Endothelial cell of umbilical vein (primary cell): Measurements from ENCODE around the gene NQO1. TPM values are rescaled to one million over a fixed set of nuclear protein-coding genes. Genes with fewer than 3 reads are reported as not detected.

Source experiments
- BruUV-seq: library from RNA; stranded (reverse); fragments of 400-500 nt; replicated peaks from 2 replicates; lab custom pipeline; 2021; lab: Mats Ljungman, UMichigan
- CTCF ChIA-PET: fragments of 300-600, 350-600 bp; sonication (Branson Sonifier 250); formaldehyde crosslinking; loops from one replicate; lab custom pipeline; 2021; ENCODE audit warnings: antibody characterized with exemption, inconsistent platforms; lab: Charles Lee
- POLR2A ChIA-PET: fragments of 300-600, 350-600 bp; sonication (Branson Sonifier 250); formaldehyde crosslinking; loops from one replicate; lab custom pipeline; 2021; ENCODE audit warnings: antibody characterized with exemption, inconsistent platforms; lab: Charles Lee
- DNase-seq: peaks from one replicate; pipeline ENCODE4 v3.0.0-alpha.2; 2011; ENCODE audit warnings: low read depth, low spot score
- FAIRE-seq: peaks from 2 replicates; lab custom pipeline; 2011; peaks lifted over from hg19 to GRCh38; lab: Jason Lieb, UNC
- H2AFZ ChIP-seq: 2 replicates; pipeline ENCODE4 v1.6.0; 2012; ENCODE audit warnings: low read depth, low read length, control low read depth, inconsistent platforms
- H3K27ac ChIP-seq: 2 replicates; pipeline ENCODE4 v1.5.1; 2011; ENCODE audit warnings: low read depth, mild to moderate bottlenecking, control low read depth, low read length, moderate library complexity; ENCODE audit not compliant: insufficient read depth
- H3K27me3 ChIP-seq, 2 experiments: 2 replicates each; pipeline versions ENCODE4 v1.6.0 to v1.6.1; 2011; ENCODE audit warnings: low read length in 2 of 2, mixed read lengths in 1 of 2; ENCODE audit not compliant: control insufficient read depth in 2 of 2, insufficient read depth in 2 of 2
- H3K36me3 ChIP-seq, 2 experiments: 2 replicates in 1 of 2; 3 replicates in 1 of 2; pipeline ENCODE4 v1.5.1; 2011; ENCODE audit warnings: low read length in 2 of 2, mild to moderate bottlenecking in 1 of 2, moderate library complexity in 1 of 2; ENCODE audit not compliant: control insufficient read depth in 2 of 2, insufficient read depth in 2 of 2; ENCODE audit errors: extremely low read depth in 1 of 2
- H3K4me1 ChIP-seq: 3 replicates; pipeline ENCODE4 v1.5.1; 2011; ENCODE audit warnings: mild to moderate bottlenecking, low read length; ENCODE audit not compliant: control insufficient read depth, insufficient read depth; ENCODE audit errors: extremely low read depth
- H3K4me2 ChIP-seq: 2 replicates; pipeline ENCODE4 v1.6.1; 2011; ENCODE audit warnings: low read length, control low read depth, mixed read lengths; ENCODE audit not compliant: insufficient read depth
- H3K4me3 ChIP-seq, 3 experiments: fragments of 200-600 bp in 1 of 3; sonication (generic), shearing (Covaris generic) in 1 of 3; replicated peaks in 1 of 3; 2 replicates each; pipeline ENCODE4 v1.5.1; 2011 to 2016; ENCODE audit warnings: control low read depth in 3 of 3, low read length in 3 of 3, mild to moderate bottlenecking in 2 of 3, inconsistent platforms in 1 of 3, low read depth in 1 of 3, moderate library complexity in 1 of 3; ENCODE audit not compliant: insufficient read depth in 1 of 3
- H3K79me2 ChIP-seq: 2 replicates; pipeline ENCODE4 v1.6.0; 2012; ENCODE audit warnings: low read length, inconsistent platforms; ENCODE audit not compliant: control insufficient read depth, insufficient read depth
- H3K9ac ChIP-seq: replicated peaks from 2 replicates; pipeline ENCODE3; 2011; ENCODE audit warnings: low read length, control low read depth; ENCODE audit not compliant: insufficient read depth; ENCODE audit errors: extremely low read depth
- H3K9me1 ChIP-seq: replicated peaks from 3 replicates; pipeline ENCODE4 v1.6.0; 2011; ENCODE audit warnings: mild to moderate bottlenecking, low read length; ENCODE audit not compliant: control insufficient read depth, insufficient read depth; ENCODE audit errors: extremely low read depth
- H3K9me3 ChIP-seq: replicated peaks from 2 replicates; pipeline ENCODE4 v1.5.1; 2012; ENCODE audit warnings: low read length, inconsistent platforms; ENCODE audit not compliant: control insufficient read depth, insufficient read depth
- H4K20me1 ChIP-seq: replicated peaks from 2 replicates; pipeline ENCODE3; 2011; ENCODE audit warnings: mild to moderate bottlenecking, low read length; ENCODE audit not compliant: control insufficient read depth, insufficient read depth; ENCODE audit errors: extremely low read depth
- EZH2 ChIP-seq: IDR thresholded peaks from 2 replicates; pipeline ENCODE4 v1.6.1; 2012; ENCODE audit warnings: borderline replicate concordance, low read depth, mild to moderate bottlenecking, moderate library complexity, low read length, inconsistent platforms; ENCODE audit not compliant: severe bottlenecking
- FOS ChIP-seq: IDR thresholded peaks from 2 replicates; pipeline ENCODE4 v1.6.1; 2011; ENCODE audit warnings: mild to moderate bottlenecking, low read length, moderate library complexity, borderline replicate concordance; ENCODE audit not compliant: insufficient read depth
- GATA2 ChIP-seq: IDR thresholded peaks from 2 replicates; pipeline ENCODE4 v1.7.0; 2011; ENCODE audit warnings: low read depth, mild to moderate bottlenecking, moderate library complexity, mixed read lengths, low read length; ENCODE audit not compliant: insufficient read length, insufficient read depth
- JUN ChIP-seq: IDR thresholded peaks from 2 replicates; pipeline ENCODE4 v1.6.1; 2011; ENCODE audit warnings: borderline replicate concordance, low read depth; ENCODE audit not compliant: insufficient read length, insufficient read depth
- MYC ChIP-seq: IDR thresholded peaks from one replicate; pipeline ENCODE4 v1.6.1; 2011; ENCODE audit warnings: mild to moderate bottlenecking, low read depth, low read length
- POLR2A ChIP-seq: IDR thresholded peaks from 2 replicates; pipeline ENCODE4 v1.6.1; 2012; ENCODE audit warnings: low read depth, mild to moderate bottlenecking, control low read depth, low read length
- POLR2AphosphoS5 ChIP-seq: IDR thresholded peaks from 2 replicates; pipeline ENCODE4 v1.6.1; 2012; ENCODE audit warnings: low read depth, mild to moderate bottlenecking, control low read depth, low read length, moderate library complexity; ENCODE audit not compliant: insufficient read depth
- dilution Hi-C: fragments of 300-500 bp; cut with MboI; formaldehyde crosslinking; loops from one replicate; pipeline ENCODE4 v1.15.0; 2019; ENCODE audit warnings: low sequenced_read_pairs; ENCODE audit not compliant: extremely low pct_ligation_motif_present
- intact Hi-C: fragments of 100-400 bp; cut with micrococcal nuclease; formaldehyde crosslinking; loops from one replicate; pipeline ENCODE4 v1.10.0; 2022
- polyA plus RNA-seq, 4 experiments: library from polyadenylated mRNA; depleted of rRNA in 3 of 4; stranded (reverse) in 3 of 4; unstranded in 1 of 4; fragments of >200 nt; gene quantifications; 2 replicates each; pipeline versions ENCODE4 v1.2.1 to v1.2.3, GENCODE V29; 2011 to 2012; ENCODE audit warnings: missing spikeins in 1 of 4
- total RNA-seq: library from RNA; stranded (reverse); gene quantifications from 2 replicates; pipeline ENCODE4 v1.2.3, GENCODE V29; 2021
- TF ChIP-seq, protein P1 (sequence below): IDR thresholded peaks from 2 replicates; pipeline ENCODE4 v1.6.1; 2011; ENCODE audit not compliant: insufficient read depth, insufficient read length
- TF ChIP-seq, protein P2 (sequence below), 2 donors: IDR thresholded peaks; 1 replicate in 1 of 2; 2 replicates in 1 of 2; pipeline ENCODE4 v1.5.1; 2011; ENCODE audit warnings: low read length in 2 of 2, mild to moderate bottlenecking in 2 of 2, moderate library complexity in 2 of 2, control low read depth in 1 of 2, inconsistent platforms in 1 of 2, low read depth in 1 of 2; ENCODE audit not compliant: insufficient read depth in 1 of 2; ENCODE audit errors: extremely low read depth in 1 of 2

Gene NQO1
- total and polyA plus RNA-seq, 2 donors (not counting 3 experiments of a cell fraction or from before 2014, with no cell fraction given) = 257 to 345 TPM

GRCh38 chr16:69724414-69724873 lies 1.9 kb downstream of the NQO1 start:
- H3K4me3 ChIP-seq = peak overlapping the region in 2 of 3 experiments; percentile 1 to 55
- DNase-seq = no peak

More at GRCh38 chr16:69724414-69724873, 1.9 kb downstream of the NQO1 start:
- Histone ChIP-seq H3K4me2 (peak overlapping the region; percentile 93), H4K20me1 (no peaks in the 10 kb centered on the region), H3K4me1 (peaks cover 36% of the 10 kb centered on the region), H3K36me3 (peaks cover 0 to 9% of the 10 kb centered on the region in 2 experiments), H3K79me2 (peaks cover 63% of the 10 kb centered on the region), H2AFZ (no peak overlapping the region), H3K9ac (peak overlapping the region; percentile 4), H3K27me3 (no peaks in the 10 kb centered on the region), H3K9me3 (no peaks in the 10 kb centered on the region), H3K9me1 (no peaks in the 10 kb centered on the region), H3K27ac (no peak overlapping the region)
- TF ChIP-seq, protein P1, sequence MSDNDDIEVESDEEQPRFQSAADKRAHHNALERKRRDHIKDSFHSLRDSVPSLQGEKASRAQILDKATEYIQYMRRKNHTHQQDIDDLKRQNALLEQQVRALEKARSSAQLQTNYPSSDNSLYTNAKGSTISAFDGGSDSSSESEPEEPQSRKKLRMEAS = no peak
- no peak for TF ChIP-seq JUN
- TF ChIP-seq FOS = no peak
- no peak for TF ChIP-seq POLR2A
- TF ChIP-seq EZH2 = no peak
- TF ChIP-seq, protein P2, sequence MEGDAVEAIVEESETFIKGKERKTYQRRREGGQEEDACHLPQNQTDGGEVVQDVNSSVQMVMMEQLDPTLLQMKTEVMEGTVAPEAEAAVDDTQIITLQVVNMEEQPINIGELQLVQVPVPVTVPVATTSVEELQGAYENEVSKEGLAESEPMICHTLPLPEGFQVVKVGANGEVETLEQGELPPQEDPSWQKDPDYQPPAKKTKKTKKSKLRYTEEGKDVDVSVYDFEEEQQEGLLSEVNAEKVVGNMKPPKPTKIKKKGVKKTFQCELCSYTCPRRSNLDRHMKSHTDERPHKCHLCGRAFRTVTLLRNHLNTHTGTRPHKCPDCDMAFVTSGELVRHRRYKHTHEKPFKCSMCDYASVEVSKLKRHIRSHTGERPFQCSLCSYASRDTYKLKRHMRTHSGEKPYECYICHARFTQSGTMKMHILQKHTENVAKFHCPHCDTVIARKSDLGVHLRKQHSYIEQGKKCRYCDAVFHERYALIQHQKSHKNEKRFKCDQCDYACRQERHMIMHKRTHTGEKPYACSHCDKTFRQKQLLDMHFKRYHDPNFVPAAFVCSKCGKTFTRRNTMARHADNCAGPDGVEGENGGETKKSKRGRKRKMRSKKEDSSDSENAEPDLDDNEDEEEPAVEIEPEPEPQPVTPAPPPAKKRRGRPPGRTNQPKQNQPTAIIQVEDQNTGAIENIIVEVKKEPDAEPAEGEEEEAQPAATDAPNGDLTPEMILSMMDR (IDR thresholded peaks at IDR 0.05; ENCODE audit: extremely low read depth in 1 of 2, insufficient read depth in 1 of 2, low read depth in 1 of 2, low read length in 2 of 2) = no peak
- no peak for TF ChIP-seq GATA2
- TF ChIP-seq POLR2AphosphoS5 = no peak
- TF ChIP-seq MYC = no peak
- no TSS peak for BruUV-seq
- intact Hi-C loops = no loop called here
- CTCF ChIA-PET = interaction anchor here (0.6 to 8.5 kb wide), 5 partner anchors 10 to 30 kb away, joined by 3 to 55 read pairs (median 3); partner anchors contain the start of gene NOB1
- dilution Hi-C loops = no loop called here
- no peak for FAIRE-seq
- POLR2A ChIA-PET = no interaction called here
